Measurements from ENCODE around the gene HACL1. TPM values are rescaled to one million over a fixed set of nuclear protein-coding genes. Genes with fewer than 3 reads are reported as not detected.

The HACL1 gene
- 10 to 100 TPM; 25.3 to 26.5 TPM for total RNA-seq

DNA sequence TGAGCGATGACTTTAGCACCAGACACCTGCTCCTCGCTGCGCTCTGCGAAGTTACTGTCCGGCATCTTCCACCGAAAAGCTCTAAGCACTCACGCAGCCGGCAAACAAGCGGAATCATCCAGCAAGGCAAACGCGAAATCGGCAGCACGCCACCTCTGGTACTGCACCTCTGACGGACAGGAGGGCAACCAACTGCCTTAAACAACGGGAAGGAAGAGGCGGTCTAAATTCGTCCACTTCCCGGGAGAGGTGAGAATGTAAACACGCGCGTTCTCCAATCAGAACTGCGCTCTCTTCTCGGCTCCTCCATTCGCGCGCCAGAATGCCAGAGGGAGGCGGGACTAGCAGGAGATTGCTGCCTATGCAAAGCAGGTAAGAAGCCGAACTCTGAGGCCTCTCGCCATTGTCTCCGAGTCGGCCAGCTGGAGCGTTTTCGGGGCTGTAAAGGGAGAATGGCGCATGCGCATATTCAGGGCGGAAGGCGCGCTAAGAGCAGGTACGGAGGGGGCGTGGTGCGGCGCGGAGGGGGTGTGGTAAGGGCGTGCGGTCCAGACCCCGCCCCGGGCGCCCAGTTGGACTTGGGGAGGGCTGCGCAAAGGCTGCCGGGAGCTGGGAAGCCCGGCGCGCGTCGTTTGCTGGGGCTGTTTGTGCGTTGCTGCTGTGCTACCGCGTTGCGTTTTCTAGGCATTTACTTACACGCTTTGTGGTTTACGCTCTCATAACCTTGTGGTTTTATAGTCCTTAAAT lies at the start of gene HACL1, which contains the start of gene BTD:
Gene HACL1 (minus strand): TSS at position 171 of the 747 bp plus-strand sequence. CDS start 106 bp downstream, at position 65.
Gene BTD (plus strand): TSS at position 347 of the 747 bp plus-strand sequence. CDS start 33,695 bp downstream, outside the sequence.
- CTCF ChIA-PET = no interaction called here
- H3K27me3 Mint-ChIP-seq (ENCODE audit: low read depth) = no peaks in the 10 kb centered on the region
- H3K4me3 Mint-ChIP-seq = peak within 1 kb of the TSS; percentile 99
- peaks cover 46% of the 10 kb centered on the region for H3K4me1 Mint-ChIP-seq (ENCODE audit: low read depth)
- peak; percentile 99 for DNase-seq
- peak within 1 kb of the TSS; percentile 96 for H3K27ac Mint-ChIP-seq
- intact Hi-C loops (cut with micrococcal nuclease) = loop anchor here (1.0 to 5.0 kb wide), 12 partner anchors 22 to 911 kb away; partner anchors contain the start of genes CAPN7, DPH3, EAF1 and METTL6
- H3K36me3 Mint-ChIP-seq (ENCODE audit: low read depth) = peaks cover 11% of the 10 kb centered on the region
- H3K9me3 Mint-ChIP-seq = peaks cover 1% of the 10 kb centered on the region

DNA sequence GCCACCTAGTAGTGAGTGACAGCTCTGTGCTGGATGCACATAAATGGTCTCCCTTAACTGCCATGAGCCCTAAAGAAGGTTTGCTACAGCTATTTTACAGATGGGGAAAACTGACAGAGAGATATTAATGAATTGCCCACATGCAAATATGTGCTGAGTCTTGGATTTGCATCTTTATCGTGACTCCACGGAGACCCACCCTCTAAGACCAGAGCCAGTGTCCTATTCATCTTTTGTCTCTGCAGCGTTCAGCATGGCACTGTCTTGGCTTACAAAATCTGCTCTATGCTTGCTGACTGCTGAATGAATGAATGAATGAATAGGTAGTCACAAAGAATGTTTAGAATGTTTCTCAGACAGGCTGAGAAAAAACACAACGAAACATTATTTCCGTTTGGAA lies 48.5 kb upstream of the HACL1 start:
- Mint-ChIP-seq H3K36me3 (ENCODE audit: low read depth) (peaks cover 1% of the 10 kb centered on the region), H3K9me3 (no peaks in the 10 kb centered on the region), H3K4me1 (ENCODE audit: low read depth) (peaks cover 35% of the 10 kb centered on the region), H3K27me3 (ENCODE audit: low read depth) (peaks cover 4% of the 10 kb centered on the region), H3K4me3 (no peak overlapping the region), H3K27ac (no peak overlapping the region)
- CTCF ChIA-PET = interaction anchor here (0.5 to 1.6 kb wide), 4 partner anchors 9 to 598 kb away, joined by 3 to 4 read pairs (median 4); no protein-coding TSS in a partner anchor
- no peak for DNase-seq
- intact Hi-C loops (cut with micrococcal nuclease) = loop anchor here (5.0 kb wide), 1 partner anchor 657 kb away; no protein-coding TSS in a partner anchor

DNA sequence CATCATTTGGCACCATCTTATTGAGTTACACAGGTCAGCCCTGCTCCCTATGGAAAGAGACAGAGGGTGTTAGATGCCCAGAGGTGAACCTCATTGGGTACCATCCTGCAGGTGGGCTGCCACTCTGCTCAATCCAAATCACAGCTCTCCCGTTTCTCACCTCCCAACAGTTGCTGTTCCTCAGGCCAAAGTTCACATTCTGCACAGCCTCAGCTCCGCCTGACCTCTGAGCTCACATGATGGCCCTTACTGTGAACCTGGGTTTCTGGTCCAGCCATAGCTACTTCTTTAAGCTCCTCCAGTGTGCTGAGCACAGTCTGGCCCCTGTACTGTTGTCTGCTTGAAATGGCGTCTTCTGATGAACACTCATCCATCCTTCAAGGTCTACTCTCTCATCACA lies 48.0 kb upstream of the HACL1 start:
- H3K27me3 Mint-ChIP-seq (ENCODE audit: low read depth) = peaks cover 4% of the 10 kb centered on the region
- H3K4me3 Mint-ChIP-seq = no peak overlapping the region
- peaks cover 1% of the 10 kb centered on the region for H3K36me3 Mint-ChIP-seq (ENCODE audit: low read depth)
- CTCF ChIA-PET = interaction anchor here (0.5 to 1.6 kb wide), 5 partner anchors 8 to 598 kb away, joined by 3 to 4 read pairs (median 4); no protein-coding TSS in a partner anchor
- peaks cover 35% of the 10 kb centered on the region for H3K4me1 Mint-ChIP-seq (ENCODE audit: low read depth)
- no peak overlapping the region for H3K27ac Mint-ChIP-seq
- no peaks in the 10 kb centered on the region for H3K9me3 Mint-ChIP-seq
- no peak for DNase-seq
- intact Hi-C loops (cut with micrococcal nuclease) = loop anchor here (5.0 kb wide), 1 partner anchor 658 kb away; no protein-coding TSS in a partner anchor

DNA sequence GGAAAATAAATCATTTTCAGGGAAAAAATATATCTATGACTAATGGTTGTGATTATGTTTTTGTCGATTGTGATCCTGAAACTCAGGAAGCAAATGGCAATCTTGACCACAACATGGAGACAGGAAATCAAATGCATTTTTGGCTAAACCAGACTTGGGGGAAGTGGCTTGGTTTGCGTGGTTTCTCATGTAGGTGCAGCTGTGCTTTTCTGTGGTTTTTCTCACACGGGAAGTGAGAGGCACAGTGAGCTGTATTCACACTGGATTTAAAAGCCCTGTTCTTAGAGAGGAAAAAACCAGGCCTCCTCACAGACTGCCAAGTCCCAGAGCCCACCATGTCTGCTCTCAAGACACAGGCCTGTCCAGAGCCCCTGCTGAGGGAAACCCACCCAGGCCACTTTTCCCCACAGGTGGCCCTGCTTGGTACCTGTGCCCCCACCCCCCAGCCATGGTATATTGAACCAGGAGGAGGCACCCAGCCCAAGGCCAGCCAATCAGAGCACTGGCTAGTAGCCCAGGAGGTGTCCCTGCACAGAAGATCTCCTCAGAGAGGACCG lies 46.3 kb upstream of the HACL1 start:
- H3K9me3 Mint-ChIP-seq = no peaks in the 10 kb centered on the region
- intact Hi-C loops (cut with micrococcal nuclease) = loop anchor here (1.0 to 5.0 kb wide), 8 partner anchors 11 to 660 kb away; partner anchors contain the start of genes BTD and HACL1
- H3K4me1 Mint-ChIP-seq (ENCODE audit: low read depth) = peaks cover 35% of the 10 kb centered on the region
- H3K36me3 Mint-ChIP-seq (ENCODE audit: low read depth) = peaks cover 4% of the 10 kb centered on the region
- peak; percentile 87 for DNase-seq
- CTCF ChIA-PET = interaction anchor here (0.6 to 2.6 kb wide), 3 partner anchors 13 to 153 kb away, joined by 3 to 5 read pairs (median 3); no protein-coding TSS in a partner anchor
- peak overlapping the region; percentile 36 for H3K4me3 Mint-ChIP-seq
- peaks cover 4% of the 10 kb centered on the region for H3K27me3 Mint-ChIP-seq (ENCODE audit: low read depth)
- peak overlapping the region; percentile 76 for H3K27ac Mint-ChIP-seq

DNA sequence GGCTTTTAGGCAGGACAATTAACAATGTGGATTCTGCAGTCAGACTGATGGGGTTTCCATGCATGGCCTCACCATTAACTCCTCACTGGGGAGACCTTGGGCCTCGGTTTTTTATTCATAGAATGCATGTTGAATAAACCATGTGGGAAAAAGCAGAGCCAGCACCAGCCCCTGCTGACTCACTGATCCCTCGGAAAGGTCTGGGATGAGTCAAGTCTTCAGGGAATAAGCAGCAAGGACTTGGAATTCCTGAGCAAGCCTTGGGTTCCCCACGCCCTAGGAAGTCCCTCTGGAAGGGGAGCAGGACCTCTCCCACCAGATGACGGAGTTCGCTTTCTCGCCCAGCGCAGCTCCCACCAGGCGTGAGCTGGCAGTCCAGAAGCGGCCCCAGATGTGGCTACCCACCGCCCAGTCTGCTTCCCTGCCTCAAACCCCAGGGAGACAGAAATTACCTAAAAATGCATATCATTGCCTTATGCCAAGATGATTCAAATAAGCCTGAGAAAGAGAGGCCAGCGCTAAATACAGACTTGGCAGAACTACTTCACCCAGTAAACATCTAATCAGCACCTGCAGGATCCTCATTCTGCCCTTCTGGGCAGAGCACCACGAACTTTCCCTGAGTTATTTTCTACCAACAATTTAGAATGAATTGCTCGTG lies 45.6 kb upstream of the HACL1 start:
- peak overlapping the region; percentile 76 for H3K27ac Mint-ChIP-seq
- peaks cover 35% of the 10 kb centered on the region for H3K4me1 Mint-ChIP-seq (ENCODE audit: low read depth)
- peaks cover 6% of the 10 kb centered on the region for H3K36me3 Mint-ChIP-seq (ENCODE audit: low read depth)
- H3K27me3 Mint-ChIP-seq (ENCODE audit: low read depth) = peaks cover 4% of the 10 kb centered on the region
- CTCF ChIA-PET = interaction anchor here (0.6 to 2.6 kb wide), 3 partner anchors 13 to 154 kb away, joined by 3 to 5 read pairs (median 3); no protein-coding TSS in a partner anchor
- no peaks in the 10 kb centered on the region for H3K9me3 Mint-ChIP-seq
- H3K4me3 Mint-ChIP-seq = no peak overlapping the region
- intact Hi-C loops (cut with micrococcal nuclease) = loop anchor here (1.0 to 5.0 kb wide), 8 partner anchors 11 to 660 kb away; partner anchors contain the start of genes BTD and HACL1
- DNase-seq = no peak

DNA sequence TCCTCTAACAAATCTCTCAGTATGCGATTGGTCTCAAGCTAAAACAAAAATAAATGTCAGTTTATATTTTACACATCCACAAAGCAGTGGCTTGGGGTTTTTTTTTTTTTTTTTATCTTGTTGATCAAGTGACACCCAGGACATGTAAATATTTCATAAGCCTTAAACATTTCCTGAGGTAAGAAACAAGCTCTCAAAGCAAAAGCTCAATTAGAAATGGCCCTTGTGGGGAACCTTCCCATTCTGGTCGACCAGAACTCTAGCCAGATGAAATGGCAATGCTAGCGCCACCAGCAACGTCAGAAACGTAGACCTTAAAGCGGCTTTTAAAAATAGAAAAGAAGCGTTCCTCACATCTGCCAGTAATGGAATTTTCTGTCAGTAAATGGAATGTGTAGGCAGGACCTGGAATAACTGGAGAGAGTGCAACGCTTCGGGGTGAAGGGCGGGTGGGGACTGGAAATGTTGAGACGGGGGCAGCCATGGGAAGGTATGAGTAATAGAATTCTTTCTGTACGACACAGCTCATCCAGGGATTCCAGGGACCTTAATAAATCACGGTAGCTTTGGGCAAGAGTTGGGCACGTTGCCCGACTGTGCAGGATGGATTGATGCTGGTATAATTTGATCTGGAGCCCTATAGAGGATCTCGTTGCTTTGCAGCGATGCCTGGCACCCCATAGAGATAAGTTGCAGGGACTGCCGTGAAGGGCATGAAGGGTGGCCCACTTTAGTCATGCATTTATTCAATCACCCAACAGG lies 44.6 kb upstream of the HACL1 start:
- Mint-ChIP-seq H3K36me3 (ENCODE audit: low read depth) (peaks cover 10% of the 10 kb centered on the region), H3K27ac (no peak overlapping the region), H3K9me3 (no peaks in the 10 kb centered on the region), H3K4me3 (no peak overlapping the region), H3K4me1 (ENCODE audit: low read depth) (peaks cover 35% of the 10 kb centered on the region), H3K27me3 (ENCODE audit: low read depth) (peaks cover 4% of the 10 kb centered on the region)
- no peak for DNase-seq
- CTCF ChIA-PET = interaction anchor here (0.6 to 2.6 kb wide), 3 partner anchors 12 to 167 kb away, joined by 4 to 5 read pairs (median 5); no protein-coding TSS in a partner anchor
- intact Hi-C loops (cut with micrococcal nuclease) = loop anchor here (2.0 to 5.0 kb wide), 2 partner anchors 15 to 661 kb away; no protein-coding TSS in a partner anchor

DNA sequence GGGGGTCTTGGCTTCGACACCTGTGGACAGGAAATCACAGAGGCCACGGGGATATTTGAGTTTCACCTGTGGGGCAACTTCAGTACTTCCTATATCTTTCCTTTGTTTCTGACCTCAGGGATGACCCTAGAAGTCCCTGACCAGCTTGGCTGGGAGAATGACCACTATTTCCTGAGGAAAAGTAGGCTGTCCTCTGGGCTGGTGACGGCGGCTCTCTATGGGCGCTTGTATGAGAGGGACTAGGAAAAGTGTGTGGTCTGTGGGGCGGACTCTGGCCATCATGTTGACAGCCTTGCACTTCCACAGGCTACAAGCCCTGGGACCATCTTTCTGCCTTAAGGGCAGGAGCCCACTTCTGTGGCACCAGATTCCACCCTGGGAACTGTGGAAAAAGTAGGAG lies 43.9 kb upstream of the HACL1 start:
- peaks cover 35% of the 10 kb centered on the region for H3K4me1 Mint-ChIP-seq (ENCODE audit: low read depth)
- H3K36me3 Mint-ChIP-seq (ENCODE audit: low read depth) = peaks cover 10% of the 10 kb centered on the region
- H3K4me3 Mint-ChIP-seq = no peak overlapping the region
- no peak for DNase-seq
- no peak overlapping the region for H3K27ac Mint-ChIP-seq
- H3K9me3 Mint-ChIP-seq = no peaks in the 10 kb centered on the region
- CTCF ChIA-PET = interaction anchor here (0.6 kb wide), 1 partner anchor 167 kb away, joined by 4 read pairs; no protein-coding TSS in a partner anchor
- peaks cover 4% of the 10 kb centered on the region for H3K27me3 Mint-ChIP-seq (ENCODE audit: low read depth)
- intact Hi-C loops (cut with micrococcal nuclease) = loop anchor here (5.0 kb wide), 1 partner anchor 662 kb away; no protein-coding TSS in a partner anchor

DNA sequence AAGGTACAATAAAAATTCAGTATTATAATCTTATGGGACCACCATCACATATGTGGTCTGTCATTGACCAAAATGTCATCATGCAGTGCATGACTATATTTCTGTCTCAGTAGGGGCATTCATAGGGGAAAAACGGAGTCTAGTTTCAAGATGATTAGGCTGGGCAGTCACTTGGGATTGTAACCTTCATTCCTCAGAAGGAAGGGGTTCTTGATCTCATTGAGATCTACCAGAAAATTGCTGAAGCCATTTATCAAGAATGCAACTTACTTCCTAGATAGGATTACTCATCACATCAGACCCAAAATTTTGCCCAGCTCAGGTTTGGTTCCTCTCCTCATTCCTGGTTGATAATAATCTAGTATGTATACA lies 37.5 kb upstream of the HACL1 start:
- CTCF ChIA-PET = no interaction called here
- H3K4me3 Mint-ChIP-seq = no peak overlapping the region
- DNase-seq = no peak
- no peaks in the 10 kb centered on the region for H3K27me3 Mint-ChIP-seq (ENCODE audit: low read depth)
- H3K9me3 Mint-ChIP-seq = no peaks in the 10 kb centered on the region
- peaks cover 9% of the 10 kb centered on the region for H3K36me3 Mint-ChIP-seq (ENCODE audit: low read depth)
- intact Hi-C loops (cut with micrococcal nuclease) = loop anchor here (5.0 kb wide), 1 partner anchor 277 kb away; no protein-coding TSS in a partner anchor
- H3K4me1 Mint-ChIP-seq (ENCODE audit: low read depth) = peaks cover 38% of the 10 kb centered on the region
- H3K27ac Mint-ChIP-seq = no peak overlapping the region

DNA sequence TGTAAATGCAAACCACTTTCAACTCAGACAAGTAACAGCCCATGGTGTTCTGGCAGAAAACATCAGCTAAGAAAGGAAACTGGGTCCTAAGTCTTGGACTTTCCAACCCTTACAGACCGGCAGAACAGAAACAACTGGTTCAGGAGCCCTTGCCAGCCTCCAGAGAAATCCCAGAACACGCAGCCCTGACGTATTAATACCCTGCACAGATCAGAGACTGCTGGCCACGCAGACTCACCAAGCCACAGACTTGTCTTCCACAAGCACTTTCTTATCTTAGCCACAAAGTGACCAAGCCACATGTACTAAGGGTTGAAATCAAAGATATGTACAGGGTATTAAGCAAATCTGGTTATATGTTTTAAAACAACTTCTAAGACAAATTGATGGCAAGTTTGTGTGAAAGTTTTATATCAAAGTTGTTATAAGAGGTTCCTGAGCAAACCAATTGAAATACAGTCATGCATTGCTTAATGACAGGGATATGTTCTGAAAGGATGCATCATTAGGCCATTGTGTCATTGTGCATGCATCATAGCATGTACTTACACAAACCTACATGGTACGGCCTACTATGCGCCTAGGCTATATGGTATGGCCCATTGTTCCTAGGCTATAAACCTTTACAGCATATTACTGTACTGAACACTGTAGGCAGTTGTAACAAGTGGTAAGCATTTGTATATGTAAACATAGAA lies 37.0 kb upstream of the HACL1 start:
- H3K27ac Mint-ChIP-seq = no peak overlapping the region
- no peak for DNase-seq
- CTCF ChIA-PET = interaction anchor here (1.6 kb wide), 1 partner anchor 11 kb away, joined by 4 read pairs; no protein-coding TSS in a partner anchor
- intact Hi-C loops (cut with micrococcal nuclease) = loop anchor here (5.0 kb wide), 1 partner anchor 276 kb away; no protein-coding TSS in a partner anchor
- H3K36me3 Mint-ChIP-seq (ENCODE audit: low read depth) = peaks cover 9% of the 10 kb centered on the region
- H3K4me1 Mint-ChIP-seq (ENCODE audit: low read depth) = peaks cover 42% of the 10 kb centered on the region
- no peak overlapping the region for H3K4me3 Mint-ChIP-seq
- no peaks in the 10 kb centered on the region for H3K9me3 Mint-ChIP-seq
- H3K27me3 Mint-ChIP-seq (ENCODE audit: low read depth) = no peaks in the 10 kb centered on the region

DNA sequence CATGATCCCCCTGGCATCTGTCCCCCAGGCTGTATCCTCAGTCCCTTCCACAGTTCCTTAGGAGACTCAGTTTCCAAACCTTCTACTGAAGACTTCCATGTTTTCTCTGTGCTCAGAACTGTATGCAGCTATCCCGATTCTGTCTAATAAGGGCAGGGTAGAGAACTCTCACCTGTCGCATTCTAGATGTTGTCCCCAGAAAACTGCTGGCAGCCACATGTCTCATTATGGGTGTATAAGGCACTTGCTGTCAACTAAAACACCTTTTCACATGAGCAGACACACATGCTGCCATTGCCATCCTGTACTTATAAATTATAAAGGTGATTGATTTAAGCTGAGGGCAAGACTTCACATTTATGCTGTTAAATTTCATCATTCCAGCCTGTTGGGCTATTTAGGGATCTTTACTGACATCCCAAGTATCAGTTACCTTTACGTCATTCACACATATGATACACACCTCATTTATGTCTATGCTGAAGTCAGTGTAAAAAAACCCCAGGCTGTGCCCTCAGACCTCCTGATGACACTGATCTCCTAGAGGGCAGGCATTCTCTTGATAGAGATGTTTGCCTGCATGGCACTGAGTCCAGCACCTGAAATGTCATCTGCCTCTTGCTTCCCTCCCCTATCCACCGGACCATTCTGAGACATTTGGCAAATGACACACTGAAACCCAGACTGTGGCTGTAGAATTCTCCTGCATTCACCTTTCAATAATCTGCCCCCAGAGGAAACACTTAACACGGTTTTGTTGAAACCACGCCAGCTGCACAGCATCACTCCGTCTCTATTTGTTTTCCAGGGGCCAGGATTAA lies 36.0 kb upstream of the HACL1 start:
- Mint-ChIP-seq H3K27me3 (ENCODE audit: low read depth) (no peaks in the 10 kb centered on the region), H3K27ac (peak overlapping the region; percentile 57), H3K4me1 (ENCODE audit: low read depth) (peaks cover 42% of the 10 kb centered on the region), H3K9me3 (no peaks in the 10 kb centered on the region), H3K36me3 (ENCODE audit: low read depth) (peaks cover 6% of the 10 kb centered on the region), H3K4me3 (no peak overlapping the region)
- DNase-seq = peak; percentile 31
- CTCF ChIA-PET = interaction anchor here (0.6 to 1.6 kb wide), 3 partner anchors 12 to 211 kb away, joined by 3 to 4 read pairs (median 3); no protein-coding TSS in a partner anchor
- intact Hi-C loops (cut with micrococcal nuclease) = loop anchor here (2.0 to 5.0 kb wide), 4 partner anchors 29 to 275 kb away; no protein-coding TSS in a partner anchor

Data from activated naive CD4-positive, alpha-beta T cell treated with anti-CD3 and anti-CD28 coated beads for 36 hours (primary cell).